ENCODE measurements around the gene IGFBP7. TPM values are rescaled to one million over a fixed set of nuclear protein-coding genes. Genes with fewer than 3 reads are reported as not detected.
"Not testable (repeated sequence)": the region's sequence is repeated elsewhere in the genome, so short reads cannot be mapped to it uniquely, and the experiment has no call there.

Gene IGFBP7
- total RNA-seq, 1 donor from 2014 or later, result 7.6 TPM

DNA sequence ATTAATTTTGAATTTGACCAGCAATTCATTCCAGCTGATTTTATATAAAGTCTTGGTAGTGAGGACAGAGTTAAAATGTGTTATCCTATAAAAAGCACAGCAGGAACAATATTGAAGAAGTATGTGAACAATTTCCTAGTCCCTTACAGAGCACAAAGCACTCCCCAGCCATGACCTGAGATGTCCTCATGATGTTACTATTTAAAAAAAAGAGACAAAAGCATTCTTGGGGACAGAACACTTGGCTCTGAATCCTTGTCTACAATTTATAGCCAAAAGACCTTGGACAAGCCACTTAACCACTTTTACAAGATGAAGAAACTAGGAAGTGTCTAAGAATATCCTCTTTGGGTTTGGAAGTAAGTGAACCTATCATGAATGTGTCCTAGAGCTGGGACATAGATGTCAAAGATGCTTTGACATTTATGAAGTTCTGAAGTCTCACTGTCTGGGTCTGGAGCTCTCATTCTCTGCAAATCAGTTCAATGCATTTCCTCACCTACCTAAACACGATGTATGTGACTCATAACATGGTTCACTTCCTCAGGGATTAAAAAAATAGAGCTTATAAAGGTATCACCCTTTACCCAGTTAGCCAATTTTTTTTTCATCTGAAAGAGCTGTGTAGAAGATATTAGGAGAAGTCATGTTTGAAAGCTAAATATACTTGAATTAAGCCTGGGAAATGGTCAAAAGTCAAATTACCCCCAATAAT, 61.4 kb downstream of the IGFBP7 start:
- Mint-ChIP-seq H3K27ac (ENCODE audit: unreplicated experiment) (no peak overlapping the region), H3K4me1 (ENCODE audit: unreplicated experiment) (peaks cover 4% of the 10 kb centered on the region), H3K9me3 (ENCODE audit: unreplicated experiment) (peaks cover 7% of the 10 kb centered on the region), H3K27me3 (ENCODE audit: unreplicated experiment) (peaks cover 2% of the 10 kb centered on the region), H3K4me3 (ENCODE audit: unreplicated experiment) (no peak overlapping the region), H3K36me3 (ENCODE audit: low read depth, unreplicated experiment) (no peaks in the 10 kb centered on the region)
- DNase-seq (ENCODE audit: low spot score), result no peak
- TF ChIP-seq CTCF (IDR thresholded peaks at IDR 0.05; ENCODE audit: unreplicated experiment), result no peak

GRCh38 chr4:57047046-57047445, 63.1 kb downstream of the IGFBP7 start:
- H3K27me3 Mint-ChIP-seq (ENCODE audit: unreplicated experiment); H3K4me1 Mint-ChIP-seq (ENCODE audit: unreplicated experiment); H3K9me3 Mint-ChIP-seq (ENCODE audit: unreplicated experiment); DNase-seq (ENCODE audit: low spot score); H3K4me3 Mint-ChIP-seq (ENCODE audit: unreplicated experiment); H3K36me3 Mint-ChIP-seq (ENCODE audit: low read depth, unreplicated experiment); H3K27ac Mint-ChIP-seq (ENCODE audit: unreplicated experiment): not testable (repeated sequence)

GRCh38 chr4:57044996-57045395, 65.2 kb downstream of the IGFBP7 start:
- Mint-ChIP-seq H3K4me3 (ENCODE audit: unreplicated experiment) (no peak overlapping the region), H3K9me3 (ENCODE audit: unreplicated experiment) (peaks cover 7% of the 10 kb centered on the region), H3K4me1 (ENCODE audit: unreplicated experiment) (no peaks in the 10 kb centered on the region), H3K27me3 (ENCODE audit: unreplicated experiment) (no peaks in the 10 kb centered on the region), H3K36me3 (ENCODE audit: low read depth, unreplicated experiment) (no peaks in the 10 kb centered on the region), H3K27ac (ENCODE audit: unreplicated experiment) (no peak overlapping the region)
- no peak for DNase-seq (ENCODE audit: low spot score)
- no peak for TF ChIP-seq CTCF (IDR thresholded peaks at IDR 0.05; ENCODE audit: unreplicated experiment)

DNA sequence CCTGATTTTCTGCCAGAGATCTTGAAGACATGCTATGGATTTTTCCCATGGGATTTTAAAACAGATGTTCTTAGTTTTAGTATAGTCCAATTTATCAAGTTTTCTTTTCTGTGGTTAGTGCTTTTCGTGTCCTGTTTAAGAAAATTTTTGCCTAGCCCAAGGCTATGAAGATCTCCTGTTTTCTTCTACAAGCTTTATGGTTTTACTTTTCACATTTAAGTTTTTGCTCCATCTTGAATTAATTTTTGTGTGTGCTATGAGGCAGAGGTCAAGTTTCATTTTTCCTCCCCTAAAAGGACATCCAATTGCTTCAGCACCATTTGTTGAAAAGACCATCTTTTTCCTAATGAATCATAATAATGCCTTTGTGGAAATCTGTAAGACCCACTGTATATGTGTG, 65.9 kb downstream of the IGFBP7 start:
- H3K27ac Mint-ChIP-seq (ENCODE audit: unreplicated experiment), result no peak overlapping the region
- H3K4me3 Mint-ChIP-seq (ENCODE audit: unreplicated experiment), result no peak overlapping the region
- no peaks in the 10 kb centered on the region for H3K27me3 Mint-ChIP-seq (ENCODE audit: unreplicated experiment)
- no peaks in the 10 kb centered on the region for H3K36me3 Mint-ChIP-seq (ENCODE audit: low read depth, unreplicated experiment)
- H3K9me3 Mint-ChIP-seq (ENCODE audit: unreplicated experiment), result peaks cover 7% of the 10 kb centered on the region
- no peaks in the 10 kb centered on the region for H3K4me1 Mint-ChIP-seq (ENCODE audit: unreplicated experiment)
- DNase-seq (ENCODE audit: low spot score), result no peak
- TF ChIP-seq CTCF (IDR thresholded peaks at IDR 0.05; ENCODE audit: unreplicated experiment), result no peak

DNA sequence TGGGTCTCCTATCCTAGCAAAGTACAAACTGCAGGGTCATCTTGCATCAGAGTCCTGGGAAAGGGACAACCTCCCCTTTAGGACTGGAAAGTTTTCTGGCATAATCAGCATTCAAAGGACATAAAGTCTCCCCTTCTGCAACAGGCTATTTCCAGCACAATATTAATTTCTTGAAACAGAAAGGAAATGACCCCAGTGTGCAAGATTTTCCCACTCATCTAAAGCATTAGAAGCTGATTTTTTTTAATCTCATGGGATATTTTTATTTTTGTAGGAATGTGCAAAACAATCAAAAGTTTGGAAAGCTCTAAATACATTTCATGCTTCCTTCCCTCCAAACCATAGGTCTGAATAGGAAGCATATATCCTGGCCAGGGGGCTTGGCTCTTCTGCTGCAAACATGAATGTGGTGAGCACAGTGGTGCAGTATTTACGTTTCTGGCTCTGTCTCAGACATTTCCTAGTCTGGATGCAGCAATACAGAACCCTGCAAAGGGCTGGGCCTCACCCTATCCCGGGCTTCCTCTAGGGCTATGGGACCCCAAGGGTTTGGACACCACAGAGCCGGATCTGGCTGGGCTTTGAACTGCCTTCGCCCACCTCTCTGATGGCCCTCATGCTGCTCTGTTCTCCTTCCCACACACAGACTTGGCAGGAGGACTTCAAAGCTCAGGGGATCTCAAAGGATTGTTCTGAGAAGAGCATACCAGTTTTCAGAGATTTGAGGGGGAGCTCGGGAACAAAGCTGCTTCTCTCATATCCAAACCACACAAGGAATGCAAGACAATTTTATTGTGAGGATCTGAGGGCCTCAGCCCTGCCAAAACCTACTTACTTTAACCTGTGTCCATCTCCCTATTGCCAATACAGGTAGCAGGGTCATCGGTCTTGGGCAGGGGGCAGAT, 66.6 kb downstream of the IGFBP7 start:
- H3K27ac Mint-ChIP-seq (ENCODE audit: unreplicated experiment), result no peak overlapping the region
- no peak for DNase-seq (ENCODE audit: low spot score)
- TF ChIP-seq CTCF (IDR thresholded peaks at IDR 0.05; ENCODE audit: unreplicated experiment), result no peak
- H3K4me3 Mint-ChIP-seq (ENCODE audit: unreplicated experiment), result no peak overlapping the region
- H3K9me3 Mint-ChIP-seq (ENCODE audit: unreplicated experiment), result peaks cover 7% of the 10 kb centered on the region
- H3K4me1 Mint-ChIP-seq (ENCODE audit: unreplicated experiment), result no peaks in the 10 kb centered on the region
- H3K27me3 Mint-ChIP-seq (ENCODE audit: unreplicated experiment), result no peaks in the 10 kb centered on the region
- H3K36me3 Mint-ChIP-seq (ENCODE audit: low read depth, unreplicated experiment), result no peaks in the 10 kb centered on the region
